GM12865 (cell line): ENCODE results near the gene SH2D7.

Experiments
- DNase-seq: peaks from one replicate; pipeline ENCODE4 v3.0.0; 2010; ENCODE audit warnings: low read depth
- H3K4me3 ChIP-seq: 2 replicates; pipeline ENCODE4 v1.5.1; 2011; ENCODE audit warnings: mild to moderate bottlenecking, low read depth, low read length, control low read depth
- TF ChIP-seq, protein P1 (sequence below): IDR thresholded peaks from 2 replicates; pipeline ENCODE4 v1.5.1; 2011; ENCODE audit warnings: low read length, control low read depth, low read depth, inconsistent platforms; ENCODE audit not compliant: insufficient read depth; ENCODE audit errors: missing control alignments

Gene SH2D7

DNA sequence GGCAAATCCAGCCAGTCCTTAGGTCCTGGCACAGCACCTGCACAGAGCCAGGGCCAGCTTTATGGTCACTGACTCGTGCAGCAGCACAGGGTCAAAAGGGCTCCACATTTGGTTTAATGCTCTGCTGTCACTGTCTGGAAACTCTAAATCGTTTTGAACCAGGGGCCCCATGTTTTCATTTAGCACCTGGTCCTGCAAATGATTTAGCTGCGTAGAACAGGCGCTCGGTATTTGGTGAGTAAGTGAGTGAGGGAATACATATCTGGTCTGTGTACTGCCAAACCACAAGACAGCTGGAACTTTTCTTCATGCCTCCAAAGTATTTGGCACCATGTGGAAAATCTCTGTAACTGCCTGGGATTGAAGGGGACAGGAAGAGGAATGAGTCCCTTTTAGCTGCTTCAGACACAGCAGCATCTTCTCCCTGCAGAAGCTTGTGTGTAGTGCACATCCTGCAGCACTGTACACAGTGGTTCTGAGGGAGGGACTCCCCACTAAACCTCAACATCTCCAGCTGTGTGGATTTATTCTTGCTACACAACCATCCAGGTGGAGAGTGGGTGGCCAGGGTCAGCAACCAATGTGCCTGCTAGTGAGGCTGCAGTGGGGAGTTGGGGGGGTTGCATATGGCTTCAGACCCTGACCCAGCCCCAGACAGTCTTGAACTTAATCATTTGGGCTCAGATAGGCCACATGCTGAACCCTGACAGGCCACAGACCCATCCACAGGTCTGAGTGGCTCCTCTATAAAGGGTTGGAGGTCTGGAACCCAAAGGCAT lies 1.1 kb downstream of the SH2D7 start:
- DNase-seq: no peak
- TF ChIP-seq, protein P1, sequence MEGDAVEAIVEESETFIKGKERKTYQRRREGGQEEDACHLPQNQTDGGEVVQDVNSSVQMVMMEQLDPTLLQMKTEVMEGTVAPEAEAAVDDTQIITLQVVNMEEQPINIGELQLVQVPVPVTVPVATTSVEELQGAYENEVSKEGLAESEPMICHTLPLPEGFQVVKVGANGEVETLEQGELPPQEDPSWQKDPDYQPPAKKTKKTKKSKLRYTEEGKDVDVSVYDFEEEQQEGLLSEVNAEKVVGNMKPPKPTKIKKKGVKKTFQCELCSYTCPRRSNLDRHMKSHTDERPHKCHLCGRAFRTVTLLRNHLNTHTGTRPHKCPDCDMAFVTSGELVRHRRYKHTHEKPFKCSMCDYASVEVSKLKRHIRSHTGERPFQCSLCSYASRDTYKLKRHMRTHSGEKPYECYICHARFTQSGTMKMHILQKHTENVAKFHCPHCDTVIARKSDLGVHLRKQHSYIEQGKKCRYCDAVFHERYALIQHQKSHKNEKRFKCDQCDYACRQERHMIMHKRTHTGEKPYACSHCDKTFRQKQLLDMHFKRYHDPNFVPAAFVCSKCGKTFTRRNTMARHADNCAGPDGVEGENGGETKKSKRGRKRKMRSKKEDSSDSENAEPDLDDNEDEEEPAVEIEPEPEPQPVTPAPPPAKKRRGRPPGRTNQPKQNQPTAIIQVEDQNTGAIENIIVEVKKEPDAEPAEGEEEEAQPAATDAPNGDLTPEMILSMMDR: no peak
- no peak overlapping the region for H3K4me3 ChIP-seq

DNA sequence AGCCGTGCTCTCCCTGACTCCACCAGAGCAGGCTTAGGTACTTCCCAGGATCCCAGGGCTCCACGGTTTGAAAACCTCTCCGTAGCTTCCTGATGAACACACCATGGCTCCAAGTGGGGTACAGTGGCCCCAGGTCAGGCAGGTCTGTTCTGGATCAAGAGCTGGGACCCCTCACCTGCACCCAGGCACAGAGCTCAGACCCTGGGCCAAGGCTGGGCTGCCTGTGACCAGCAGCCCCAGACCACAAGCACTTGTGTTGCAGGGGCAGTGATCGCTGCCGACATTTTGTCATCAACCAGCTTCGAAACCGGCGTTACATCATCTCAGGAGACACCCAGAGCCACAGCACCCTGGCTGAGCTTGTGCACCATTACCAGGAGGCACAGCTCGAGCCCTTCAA lies 5.3 kb downstream of the SH2D7 start:
- DNase-seq: no peak
- TF ChIP-seq, protein P1: no peak
- H3K4me3 ChIP-seq: no peak overlapping the region

DNA sequence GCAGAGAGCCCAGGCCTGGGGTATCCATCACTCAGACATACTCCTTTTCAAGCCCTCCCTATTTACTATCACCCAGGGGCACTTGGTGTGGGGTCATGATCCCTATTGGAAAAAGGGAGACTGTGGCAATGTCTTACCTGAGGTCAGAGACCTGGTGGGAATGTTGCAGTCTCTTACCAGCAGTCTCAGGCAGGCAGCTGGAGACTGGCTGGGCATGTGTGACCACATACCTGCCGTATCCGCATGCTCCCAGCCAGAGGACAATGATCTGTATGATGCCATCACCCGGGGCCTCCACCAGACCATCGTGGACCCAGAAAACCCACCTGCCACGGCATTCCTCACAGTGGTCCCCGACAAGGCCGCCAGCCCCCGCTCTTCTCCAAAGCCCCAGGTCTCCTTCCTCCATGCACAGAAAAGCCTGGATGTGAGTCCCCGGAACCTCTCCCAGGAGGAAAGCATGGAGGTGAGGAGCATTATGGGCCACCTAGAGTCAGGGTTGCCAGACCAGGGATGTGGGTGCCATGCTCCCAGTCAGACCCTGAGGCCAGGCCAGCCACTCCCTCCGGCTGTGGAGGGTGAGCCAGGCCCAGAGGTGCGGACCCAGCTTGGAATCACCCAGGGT lies 5.9 kb downstream of the SH2D7 start:
- H3K4me3 ChIP-seq: no peak overlapping the region
- no peak for DNase-seq
- TF ChIP-seq, protein P1: no peak

DNA sequence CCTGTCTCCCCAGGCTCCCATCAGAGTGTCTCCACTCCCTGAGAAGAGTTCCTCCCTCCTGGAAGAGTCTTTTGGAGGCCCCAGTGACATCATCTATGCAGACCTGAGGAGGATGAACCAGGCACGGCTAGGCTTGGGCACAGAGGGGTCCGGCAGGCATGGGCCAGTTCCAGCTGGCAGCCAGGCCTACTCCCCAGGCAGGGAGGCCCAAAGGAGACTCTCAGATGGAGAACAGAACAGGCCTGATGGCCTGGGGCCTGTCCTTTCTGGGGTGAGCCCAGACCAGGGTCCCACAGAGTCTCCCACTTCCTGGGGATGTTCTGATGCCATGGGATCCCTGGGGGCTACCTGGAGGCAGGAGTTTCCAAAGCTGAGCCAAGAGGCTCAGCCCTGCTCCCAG lies 8.5 kb downstream of the SH2D7 start:
- TF ChIP-seq, protein P1: no peak
- no peak overlapping the region for H3K4me3 ChIP-seq
- no peak for DNase-seq

DNA sequence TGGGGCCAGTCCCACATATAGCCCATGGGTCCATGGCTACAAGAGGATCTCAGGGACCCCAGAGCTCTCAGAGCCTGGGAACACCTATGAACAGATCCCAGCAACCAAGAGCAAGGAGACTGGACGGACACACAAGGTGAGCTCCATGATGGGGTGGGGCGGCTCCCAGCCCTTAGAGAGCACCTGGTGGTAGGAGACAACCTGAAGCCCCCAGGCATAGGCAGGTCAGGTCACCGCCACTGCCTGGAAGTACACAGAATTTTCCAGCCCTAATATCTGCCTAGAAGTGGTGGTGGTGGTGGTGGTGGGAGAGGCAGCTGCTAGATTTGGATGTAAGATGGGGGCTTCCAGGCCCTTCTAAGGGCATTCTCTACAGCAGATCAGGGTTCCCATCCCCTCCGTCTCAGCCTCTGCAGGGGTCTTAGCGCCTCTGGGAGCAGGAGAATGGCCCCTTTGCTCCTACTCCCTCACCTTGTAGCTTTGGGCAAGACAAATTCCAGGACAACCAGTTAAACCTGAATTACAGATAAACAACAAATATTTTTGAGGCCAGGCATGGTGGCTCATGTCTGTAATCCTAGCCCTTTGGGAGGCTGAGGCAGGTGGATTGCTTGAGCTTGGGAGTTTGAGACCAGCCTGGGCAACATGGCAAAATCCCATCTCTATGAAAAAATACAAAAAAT lies 9.2 kb downstream of the SH2D7 start:
- TF ChIP-seq, protein P1: no peak
- no peak overlapping the region for H3K4me3 ChIP-seq
- DNase-seq: no peak

DNA sequence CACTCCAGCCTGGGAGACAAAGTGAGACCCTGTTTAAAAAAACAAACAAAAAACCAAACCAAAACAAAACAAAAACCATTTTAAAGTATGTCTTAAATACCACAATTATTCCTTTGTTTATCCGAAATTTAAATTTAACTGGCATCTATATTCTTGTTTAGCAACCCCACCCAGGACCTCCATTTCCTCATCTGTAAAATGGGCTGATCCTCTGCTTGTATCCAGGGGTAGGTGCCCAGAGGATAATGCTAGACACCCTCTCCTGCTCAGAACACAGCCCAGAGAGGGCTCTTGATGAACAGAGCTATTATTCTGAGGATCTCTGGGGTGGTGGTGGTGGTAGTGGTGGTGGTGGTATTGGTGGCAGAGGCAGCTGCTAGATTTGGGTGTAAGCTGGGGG lies 9.8 kb downstream of the SH2D7 start:
- TF ChIP-seq, protein P1: no peak
- H3K4me3 ChIP-seq: no peak overlapping the region
- no peak for DNase-seq
